Sigmoid colon (tissue), 7 donors: ENCODE results near the gene NTRK3. TPM values are rescaled to one million over a fixed set of nuclear protein-coding genes. Genes with fewer than 3 reads are reported as not detected.

Source experiments
- DNase-seq: peaks from one replicate; pipeline ENCODE4 v3.0.0-alpha.2; 2019
- H3K27ac ChIP-seq, 4 donors: fragments of 200-600 bp; sonication (generic); one replicate each; pipeline ENCODE4 v1.5.1; 2016 to 2019; ENCODE audit warnings: mild to moderate bottlenecking in 1 of 4
- H3K27me3 ChIP-seq, 3 donors: fragments of 200-600 bp; sonication (generic); one replicate each; pipeline ENCODE4 v1.5.1; 2019; ENCODE audit warnings: mild to moderate bottlenecking in 1 of 3
- H3K36me3 ChIP-seq, 4 donors: fragments of 200-600 bp; sonication (generic); one replicate each; pipeline ENCODE4 v1.5.1; 2016 to 2019
- H3K4me1 ChIP-seq, 4 donors: fragments of 200-600 bp; sonication (generic); one replicate each; pipeline ENCODE4 v1.5.1; 2017 to 2019
- H3K4me3 ChIP-seq, 4 donors: fragments of 200-600 bp; sonication (generic); one replicate each; pipeline ENCODE4 v1.5.1; 2017 to 2019; ENCODE audit warnings: mild to moderate bottlenecking in 2 of 4, moderate library complexity in 1 of 4
- H3K9me3 ChIP-seq, 4 donors: fragments of 200-600 bp in 3 of 4; sonication (generic) in 3 of 4; one replicate each; pipeline versions ENCODE4 v1.5.1 to v1.6.1; 2013 to 2019
- CTCF ChIP-seq, 4 experiments: fragments of 450-650 bp in 3 of 4; fragments of 200-600 bp in 1 of 4; IDR thresholded peaks; one replicate each; pipeline ENCODE4 v1.5.1; 2016 to 2019; ENCODE audit warnings: antibody characterized with exemption in 4 of 4, mild to moderate bottlenecking in 3 of 4, moderate library complexity in 2 of 4
- EP300 ChIP-seq, 4 donors: sonication (generic); formaldehyde crosslinking; IDR thresholded peaks; one replicate each; pipeline ENCODE4 v1.6.1; 2017; ENCODE audit warnings: antibody characterized with exemption in 4 of 4
- POLR2A ChIP-seq, 2 donors: fragments of 450-650 bp; IDR thresholded peaks; one replicate each; pipeline ENCODE4 v1.6.1; 2016; ENCODE audit warnings: antibody characterized with exemption in 2 of 2, mild to moderate bottlenecking in 2 of 2, moderate library complexity in 2 of 2
- POLR2AphosphoS5 ChIP-seq, 4 donors: sonication (generic); formaldehyde crosslinking; IDR thresholded peaks; one replicate each; pipeline ENCODE4 v1.6.1; 2017; ENCODE audit warnings: antibody characterized with exemption in 4 of 4
- WGBS, 2 donors: extraction: QIAGEN DNeasy Blood & Tissue Kit; methylation state at CpG; one replicate each; pipeline ENCODE4 v1.1.7; 2013; 5-methylcytosine and 5-hydroxymethylcytosine counted together
- intact Hi-C: fragments of 100-400 bp; cut with DNase I; formaldehyde crosslinking; loops from one replicate; pipeline ENCODE4 v1.15.1; 2023
- polyA plus RNA-seq, 3 donors: library from polyadenylated mRNA; stranded (reverse); fragments of 200-250 nt; gene quantifications; one replicate each; pipeline ENCODE4 v1.2.3, GENCODE V29; 2013
- total RNA-seq, 4 donors: library from RNA; depleted of rRNA; stranded (reverse); fragments of >200 nt; gene quantifications; one replicate each; pipeline ENCODE4 v1.1.0, GENCODE V29; 2016
- donor health status: healthy with polysubstance abuse.
- donor health status: Bipolar disorder and iron deficiency.
- donor health status: healthy.

NTRK3 gene
- total and polyA plus RNA-seq, 7 donors: 1.1 to 13.0 (median 3.6) TPM; not detected in 2

GRCh38 chr15:88080616-88081015 is 175.9 kb downstream of the NTRK3 start:
- no peak overlapping the region for H3K27ac ChIP-seq
- no peak overlapping the region for H3K4me3 ChIP-seq
- no peaks in the 10 kb centered on the region for H3K4me1 ChIP-seq
- no peaks in the 10 kb centered on the region for H3K9me3 ChIP-seq
- no peaks in the 10 kb centered on the region for H3K36me3 ChIP-seq
- intact Hi-C loops: no loop called here
- no peaks in the 10 kb centered on the region for H3K27me3 ChIP-seq
- 54 to 78% methylated on average over 3 of the region's 3 CpGs for WGBS, 2 donors
- TF ChIP-seq POLR2AphosphoS5 (IDR thresholded peaks at IDR 0.05): no peak
- no peak for TF ChIP-seq CTCF (IDR thresholded peaks at IDR 0.05)
- TF ChIP-seq EP300 (IDR thresholded peaks at IDR 0.05): no peak
- no peak for TF ChIP-seq POLR2A (IDR thresholded peaks at IDR 0.05)
- DNase-seq: no peak

- Histone ChIP-seq H3K4me3 (no peak overlapping the region), H3K36me3 (no peaks in the 10 kb centered on the region), H3K9me3 (no peaks in the 10 kb centered on the region), H3K27me3 (no peaks in the 10 kb centered on the region), H3K4me1 (no peaks in the 10 kb centered on the region), H3K27ac (no peak overlapping the region)
- no peak for DNase-seq
- WGBS, 2 donors: 72 to 73% methylated on average over 12 of the region's 12 CpGs
- no peak for TF ChIP-seq EP300 (IDR thresholded peaks at IDR 0.05)
- no peak for TF ChIP-seq CTCF (IDR thresholded peaks at IDR 0.05)
- TF ChIP-seq POLR2AphosphoS5 (IDR thresholded peaks at IDR 0.05): no peak
- no peak for TF ChIP-seq POLR2A (IDR thresholded peaks at IDR 0.05)
- intact Hi-C loops: no loop called here
Measured at GRCh38 chr15:88077296-88078020, 179.1 kb downstream of the NTRK3 start.

GRCh38 chr15:88076328-88076727 is 180.2 kb downstream of the NTRK3 start:
- H3K36me3 ChIP-seq: no peaks in the 10 kb centered on the region
- intact Hi-C loops: no loop called here
- H3K4me3 ChIP-seq: no peak overlapping the region
- H3K27ac ChIP-seq: no peak overlapping the region
- no peaks in the 10 kb centered on the region for H3K9me3 ChIP-seq
- H3K4me1 ChIP-seq: no peaks in the 10 kb centered on the region
- no peak for DNase-seq
- TF ChIP-seq CTCF (IDR thresholded peaks at IDR 0.05): no peak
- TF ChIP-seq POLR2AphosphoS5 (IDR thresholded peaks at IDR 0.05): no peak
- no peak for TF ChIP-seq EP300 (IDR thresholded peaks at IDR 0.05)
- TF ChIP-seq POLR2A (IDR thresholded peaks at IDR 0.05): no peak
- 68 to 72% methylated on average over 1 of the region's 1 CpG for WGBS, 2 donors
- no peaks in the 10 kb centered on the region for H3K27me3 ChIP-seq

- H3K4me3 ChIP-seq: no peak overlapping the region
- no peak overlapping the region for H3K27ac ChIP-seq
- whole genome bisulfite sequencing, 2 donors: 69 to 81% methylated on average over 6 of the region's 6 CpGs
- TF ChIP-seq EP300 (IDR thresholded peaks at IDR 0.05): no peak
- no peak for TF ChIP-seq CTCF (IDR thresholded peaks at IDR 0.05)
- TF ChIP-seq POLR2AphosphoS5 (IDR thresholded peaks at IDR 0.05): no peak
- TF ChIP-seq POLR2A (IDR thresholded peaks at IDR 0.05): no peak
- H3K9me3 ChIP-seq: no peaks in the 10 kb centered on the region
- intact Hi-C loops: no loop called here
- no peaks in the 10 kb centered on the region for H3K27me3 ChIP-seq
- H3K36me3 ChIP-seq: no peaks in the 10 kb centered on the region
- peaks cover 0 to 2% (median 0%) of the 10 kb centered on the region in 4 donors for H3K4me1 ChIP-seq
- no peak for DNase-seq
Measured at GRCh38 chr15:88075102-88075501, 181.4 kb downstream of the NTRK3 start.

DNA sequence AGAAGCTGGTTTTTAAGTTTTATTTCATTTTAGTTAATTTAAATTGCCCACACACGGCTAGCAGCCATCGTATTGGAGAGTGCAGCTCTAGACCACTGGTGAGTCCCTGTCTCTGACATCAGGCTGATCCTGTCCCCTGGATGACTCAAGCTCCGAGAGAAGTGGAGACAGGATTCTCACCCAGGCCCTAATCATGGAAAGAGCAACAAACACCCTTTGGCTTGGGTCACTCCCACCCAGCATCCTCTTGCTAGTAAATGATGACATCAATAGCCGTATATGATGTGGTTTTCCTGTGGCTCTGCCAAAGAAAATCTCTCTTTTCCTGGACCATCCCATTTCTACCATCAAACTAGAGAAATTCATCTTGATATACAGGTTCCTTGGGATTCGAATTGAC is 182.2 kb downstream of the NTRK3 start:
- no peak for DNase-seq
- peaks cover 0 to 9% (median 2%) of the 10 kb centered on the region in 4 donors for H3K4me1 ChIP-seq
- TF ChIP-seq CTCF (IDR thresholded peaks at IDR 0.05): no peak
- TF ChIP-seq EP300 (IDR thresholded peaks at IDR 0.05): no peak
- TF ChIP-seq POLR2A (IDR thresholded peaks at IDR 0.05): no peak
- no peak for TF ChIP-seq POLR2AphosphoS5 (IDR thresholded peaks at IDR 0.05)
- H3K9me3 ChIP-seq: no peaks in the 10 kb centered on the region
- H3K36me3 ChIP-seq: no peaks in the 10 kb centered on the region
- 80 to 85% methylated on average over 5 of the region's 5 CpGs for WGBS, 2 donors
- H3K27ac ChIP-seq: no peak overlapping the region
- H3K4me3 ChIP-seq: no peak overlapping the region
- no peaks in the 10 kb centered on the region for H3K27me3 ChIP-seq
- intact Hi-C loops: no loop called here
